ENCODE data around the gene TMBIM6. TPM values are rescaled to one million over a fixed set of nuclear protein-coding genes. Genes with fewer than 3 reads are reported as not detected.

The TMBIM6 gene
- polyA plus RNA-seq, 2 of the 4 experiments (the other 2 are of a cell fraction), result 331 to 1,255 TPM

- Histone ChIP-seq H3K4me1 (no peaks in the 10 kb centered on the region), H3K9me3 (no peaks in the 10 kb centered on the region), H3K4me3 (no peak overlapping the region), H3K27ac (no peak overlapping the region), H3K4me2 (no peak overlapping the region)
- DNase-seq (ENCODE audit: low read depth in 1 of 2, low spot score in 1 of 2) (no peak), ATAC-seq (no peak), FAIRE-seq (no peak)
- TF ChIP-seq MYC (IDR thresholded peaks at IDR 0.05; ENCODE audit: borderline replicate concordance, low read length), result no peak
- WGBS (ENCODE audit: missing lambda C conversion rate), result 71% methylated on average over 8 of the region's 14 CpGs
- POLR2A ChIA-PET, result interaction anchor here (1.0 kb wide), 1 partner anchor 20 kb away, joined by 3 read pairs; the partner anchor contains the start of gene NCKAP5L
- CTCF ChIA-PET, result interaction anchor here (1.0 to 1.9 kb wide), 5 partner anchors 30 to 247 kb away, joined by 3 to 9 read pairs (median 4); no protein-coding TSS in a partner anchor
These were observed 67.5 kb downstream of the TMBIM6 start for GRCh38 chr12:49808686-49809380.

- CTCF ChIA-PET, result interaction anchor here (1.0 to 1.9 kb wide), 5 partner anchors 30 to 246 kb away, joined by 3 to 9 read pairs (median 4); no protein-coding TSS in a partner anchor
These were observed 68.1 kb downstream of the TMBIM6 start for GRCh38 chr12:49809381-49809905.

More at GRCh38 chr12:49809381-49809905, 68.1 kb downstream of the TMBIM6 start:
- no peak for DNase-seq (ENCODE audit: low read depth in 1 of 2, low spot score in 1 of 2)
- Histone ChIP-seq H3K4me3 (no peak overlapping the region), H3K4me1 (no peaks in the 10 kb centered on the region), H3K4me2 (no peak overlapping the region), H3K27ac (no peak overlapping the region), H3K9me3 (no peaks in the 10 kb centered on the region)
- no peak for ATAC-seq
- TF ChIP-seq HOXB13 (CRISPR knock-in tag; IDR thresholded peaks at IDR 0.05; ENCODE audit: low read depth) (no peak), TFCP2L1 (CRISPR knock-in tag; IDR thresholded peaks at IDR 0.05) (no peak), E2F6 (IDR thresholded peaks at IDR 0.05; ENCODE audit: borderline replicate concordance, low read depth) (no peak), CHD4 (IDR thresholded peaks at IDR 0.05; ENCODE audit: borderline replicate concordance) (no peak), MAFK (IDR thresholded peaks at IDR 0.05; ENCODE audit: partially characterized antibody) (no peak), BCL3 (IDR thresholded peaks at IDR 0.05) (no peak), ZC3H11A (IDR thresholded peaks at IDR 0.05) (no peak), HDAC2 (IDR thresholded peaks at IDR 0.05) (no peak), EP300 (IDR thresholded peaks at IDR 0.05) (no peak), TP53 (CRISPR knock-in tag; IDR thresholded peaks at IDR 0.05) (no peak), CTCF (IDR thresholded peaks at IDR 0.05) (no peak), RFX5 (IDR thresholded peaks at IDR 0.05) (no peak), EHF (CRISPR knock-in tag; IDR thresholded peaks at IDR 0.05) (no peak), FOSL2 (IDR thresholded peaks at IDR 0.05) (no peak), FOSL2 (CRISPR knock-in tag; IDR thresholded peaks at IDR 0.05) (no peak), MAX (IDR thresholded peaks at IDR 0.05) (no peak), REST (IDR thresholded peaks at IDR 0.05) (no peak), RCOR1 (IDR thresholded peaks at IDR 0.05; ENCODE audit: low read depth, low read length) (no peak), RNF2 (IDR thresholded peaks at IDR 0.05; ENCODE audit: borderline replicate concordance, low read depth) (no peak), EHMT2 (IDR thresholded peaks at IDR 0.05; ENCODE audit: low read depth) (no peak)
- WGBS (ENCODE audit: missing lambda C conversion rate), result 97% methylated on average over 4 of the region's 4 CpGs
- POLR2A ChIA-PET, result interaction anchor here (1.0 kb wide), 1 partner anchor 19 kb away, joined by 3 read pairs; the partner anchor contains the start of gene NCKAP5L
- FAIRE-seq, result no peak

Data from A549 (cell line).